Measurements from ENCODE around the gene FHDC1.

GRCh38 chr4:153027866-153028265 is 91.7 kb downstream of the FHDC1 start:
- no peak for TF ChIP-seq CTCF (IDR thresholded peaks at IDR 0.05; ENCODE audit: insufficient read depth, low read depth, low read length)
- TF ChIP-seq EZH2 (IDR thresholded peaks at IDR 0.05; ENCODE audit: insufficient read depth, low read length) = no peak

Measured in astrocyte (in vitro differentiated cells and primary cell).